Parathyroid adenoma (tissue), 2 donors: ENCODE measurements around the gene RFXANK.
"Not testable (repeated sequence)": the region's sequence is repeated elsewhere in the genome, so short reads cannot be mapped to it uniquely, and the experiment has no call there.

Experiments
- H2AFZ ChIP-seq: fragments of 300-600 bp; sonication (generic); one replicate; pipeline ENCODE4 v1.7.0; 2017; ENCODE audit warnings: antibody characterized with exemption, mild to moderate bottlenecking
- H3K27ac ChIP-seq: fragments of 300-600 bp; sonication (generic); one replicate; pipeline ENCODE4 v1.7.0; 2017
- H3K27me3 ChIP-seq: fragments of 300-600 bp; sonication (generic); one replicate; pipeline ENCODE4 v1.7.0; 2017; ENCODE audit warnings: low read length; ENCODE audit not compliant: control insufficient read depth, insufficient read depth
- H3K36me3 ChIP-seq: fragments of 300-600 bp; sonication (generic); one replicate; pipeline ENCODE4 v1.7.0; 2017; ENCODE audit warnings: low read length; ENCODE audit not compliant: control insufficient read depth, insufficient read depth
- H3K4me1 ChIP-seq: fragments of 300-600 bp; sonication (generic); one replicate; pipeline ENCODE4 v1.7.0; 2017; ENCODE audit warnings: control low read depth
- H3K4me2 ChIP-seq: fragments of 300-600 bp; sonication (generic); one replicate; pipeline ENCODE4 v1.7.0; 2017; ENCODE audit warnings: low read length
- H3K4me3 ChIP-seq: fragments of 300-600 bp; sonication (generic); one replicate; pipeline ENCODE4 v1.7.0; 2017; ENCODE audit warnings: low read depth, low read length
- H3K79me2 ChIP-seq: fragments of 300-600 bp; sonication (generic); one replicate; pipeline ENCODE4 v1.7.0; 2017; ENCODE audit warnings: control low read depth
- H3K9ac ChIP-seq: fragments of 300-600 bp; sonication (generic); one replicate; pipeline ENCODE4 v1.7.0; 2017; ENCODE audit warnings: mild to moderate bottlenecking
- H3K9me3 ChIP-seq: fragments of 300-600 bp; sonication (generic); one replicate; pipeline ENCODE4 v1.7.0; 2017; ENCODE audit warnings: low read length; ENCODE audit not compliant: control insufficient read depth
- CTCF ChIP-seq: fragments of 300-600 bp; sonication (generic); IDR thresholded peaks from one replicate; pipeline ENCODE4 v1.7.0; 2017; ENCODE audit warnings: antibody characterized with exemption, mild to moderate bottlenecking
- donor health status: primary hyperparathyroidism.

RFXANK gene

GRCh38 chr19:19214892-19215291 is 22.8 kb downstream of the RFXANK start:
- H3K27me3 ChIP-seq = peaks cover 7% of the 10 kb centered on the region
- no peak overlapping the region for H3K27ac ChIP-seq
- H3K9ac ChIP-seq = no peak overlapping the region
- no peak for TF ChIP-seq CTCF
- H3K4me1 ChIP-seq = no peaks in the 10 kb centered on the region
- H3K9me3 ChIP-seq = no peaks in the 10 kb centered on the region
- H3K4me2 ChIP-seq = no peak overlapping the region
- no peaks in the 10 kb centered on the region for H3K79me2 ChIP-seq
- no peak overlapping the region for H3K4me3 ChIP-seq
- no peaks in the 10 kb centered on the region for H3K36me3 ChIP-seq
- H2AFZ ChIP-seq = no peak overlapping the region

GRCh38 chr19:19215792-19216191 is 23.7 kb downstream of the RFXANK start:
- Histone ChIP-seq H3K27me3 (peaks cover 7% of the 10 kb centered on the region), H3K79me2 (no peaks in the 10 kb centered on the region), H3K36me3 (no peaks in the 10 kb centered on the region), H3K9ac (no peak overlapping the region), H2AFZ (no peak overlapping the region), H3K4me3 (no peak overlapping the region), H3K27ac (no peak overlapping the region), H3K9me3 (no peaks in the 10 kb centered on the region), H3K4me2 (no peak overlapping the region), H3K4me1 (no peaks in the 10 kb centered on the region)
- TF ChIP-seq CTCF = no peak

GRCh38 chr19:19217099-19217498 is 25.0 kb downstream of the RFXANK start:
- no peaks in the 10 kb centered on the region for H3K4me1 ChIP-seq
- H3K36me3 ChIP-seq = no peaks in the 10 kb centered on the region
- no peak overlapping the region for H3K4me3 ChIP-seq
- TF ChIP-seq CTCF = no peak
- no peak overlapping the region for H3K9ac ChIP-seq
- peaks cover 7% of the 10 kb centered on the region for H3K27me3 ChIP-seq
- H2AFZ ChIP-seq = no peak overlapping the region
- H3K9me3 ChIP-seq = no peaks in the 10 kb centered on the region
- no peak overlapping the region for H3K27ac ChIP-seq
- H3K79me2 ChIP-seq = no peaks in the 10 kb centered on the region
- H3K4me2 ChIP-seq = no peak overlapping the region

- H3K9me3 ChIP-seq = no peaks in the 10 kb centered on the region
- no peak overlapping the region for H3K4me3 ChIP-seq
- no peak overlapping the region for H2AFZ ChIP-seq
- H3K27ac ChIP-seq = no peak overlapping the region
- H3K27me3 ChIP-seq = no peaks in the 10 kb centered on the region
- TF ChIP-seq CTCF = no peak
- H3K4me1 ChIP-seq = no peaks in the 10 kb centered on the region
- H3K4me2 ChIP-seq = no peak overlapping the region
- H3K36me3 ChIP-seq = no peaks in the 10 kb centered on the region
- H3K9ac ChIP-seq = no peak overlapping the region
- no peaks in the 10 kb centered on the region for H3K79me2 ChIP-seq
Measured at GRCh38 chr19:19218911-19219310, 26.9 kb downstream of the RFXANK start.

GRCh38 chr19:19221000-19221399 is 28.9 kb downstream of the RFXANK start:
- H3K36me3 ChIP-seq, H3K79me2 ChIP-seq, H3K9ac ChIP-seq, H2AFZ ChIP-seq, H3K4me1 ChIP-seq, H3K4me2 ChIP-seq, H3K4me3 ChIP-seq, H3K27ac ChIP-seq, H3K27me3 ChIP-seq, H3K9me3 ChIP-seq: not testable (repeated sequence)
